ENCODE data around the gene NTMT1.

Gene NTMT1

DNA sequence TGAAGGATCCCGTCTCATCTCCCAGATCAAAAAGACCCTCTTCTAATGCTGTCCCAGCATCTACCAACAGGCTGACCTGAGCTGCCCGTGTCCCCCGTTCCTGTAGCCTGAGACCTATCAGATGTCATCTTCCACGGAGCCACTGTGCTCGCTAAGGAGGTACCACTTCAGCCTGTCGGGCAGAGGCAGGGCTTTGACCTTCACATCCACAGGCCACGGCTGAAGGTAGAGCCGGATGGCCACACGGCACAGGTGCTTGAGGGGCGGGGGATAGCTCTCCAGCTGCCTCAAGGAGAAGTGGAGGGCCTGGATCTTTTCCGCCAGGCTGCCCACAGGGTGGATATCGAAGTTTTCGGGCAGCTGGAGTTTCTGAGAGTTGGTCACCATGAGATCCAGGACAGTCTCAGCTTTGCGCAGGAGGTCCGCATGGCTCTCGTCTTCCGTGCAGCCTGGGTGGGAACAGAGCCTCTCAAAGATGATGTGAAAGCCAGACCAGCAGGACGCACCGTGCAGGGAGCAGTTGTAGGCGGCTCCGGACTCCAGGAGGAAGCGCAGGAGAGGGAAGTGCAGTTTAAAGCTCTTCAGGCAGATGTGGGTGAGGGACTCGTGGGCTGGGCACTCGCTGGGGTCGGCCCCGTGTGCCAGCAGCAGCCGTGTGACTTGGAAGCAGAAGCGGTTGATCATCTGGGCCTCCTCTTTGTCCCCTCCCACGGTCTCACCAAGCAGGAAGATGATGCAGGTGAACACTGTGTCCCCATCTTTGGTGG, 11.9 kb downstream of the NTMT1 start:
- no peak for DNase-seq

DNA sequence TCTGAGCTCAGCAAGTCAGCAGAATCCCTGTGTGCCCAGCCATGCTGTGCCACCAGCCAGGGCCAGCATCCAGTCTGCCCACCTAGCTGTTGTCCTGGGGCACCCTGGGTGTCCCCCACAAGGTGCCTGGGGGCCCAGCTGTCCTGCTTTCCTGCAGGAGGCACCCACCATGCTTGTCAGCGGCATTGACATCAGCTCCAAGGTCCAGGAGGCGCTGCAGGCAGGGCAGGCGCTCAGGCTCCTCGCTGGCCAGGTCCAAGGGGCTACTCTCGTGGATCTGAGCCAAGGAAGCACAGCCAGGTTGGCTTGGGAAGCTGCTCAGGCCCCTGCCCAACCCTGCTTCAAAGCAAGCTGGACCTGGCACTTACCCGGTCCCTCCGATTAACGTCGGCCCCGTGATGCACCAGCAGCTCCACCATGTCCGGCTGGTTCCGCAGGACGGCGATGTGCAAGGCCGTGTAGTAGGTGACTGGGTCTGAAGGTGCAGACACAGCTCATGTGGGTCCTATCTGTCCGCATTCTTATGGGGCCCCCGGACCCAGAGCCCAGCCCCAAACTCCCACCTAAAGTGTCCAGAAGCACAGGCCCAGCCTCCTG, 13.2 kb downstream of the NTMT1 start:
- DNase-seq: no peak

DNA sequence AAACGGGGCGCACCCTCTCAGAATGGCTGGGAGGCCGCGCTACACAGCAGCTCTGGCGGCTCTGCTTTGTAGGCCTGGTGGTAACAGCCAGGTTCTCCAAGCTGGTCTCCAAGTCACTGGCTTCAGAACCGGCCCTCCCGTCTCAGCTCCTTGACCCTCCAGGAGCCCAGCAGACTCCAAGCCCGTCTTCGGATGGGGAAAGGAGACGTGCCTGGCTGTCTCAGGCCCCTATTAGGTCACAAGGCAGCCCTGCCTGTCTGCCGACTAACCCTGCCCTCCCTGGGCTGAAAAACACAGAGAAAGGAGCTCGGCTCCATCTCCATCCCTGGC, 13.8 kb downstream of the NTMT1 start:
- no peak for DNase-seq

DNA sequence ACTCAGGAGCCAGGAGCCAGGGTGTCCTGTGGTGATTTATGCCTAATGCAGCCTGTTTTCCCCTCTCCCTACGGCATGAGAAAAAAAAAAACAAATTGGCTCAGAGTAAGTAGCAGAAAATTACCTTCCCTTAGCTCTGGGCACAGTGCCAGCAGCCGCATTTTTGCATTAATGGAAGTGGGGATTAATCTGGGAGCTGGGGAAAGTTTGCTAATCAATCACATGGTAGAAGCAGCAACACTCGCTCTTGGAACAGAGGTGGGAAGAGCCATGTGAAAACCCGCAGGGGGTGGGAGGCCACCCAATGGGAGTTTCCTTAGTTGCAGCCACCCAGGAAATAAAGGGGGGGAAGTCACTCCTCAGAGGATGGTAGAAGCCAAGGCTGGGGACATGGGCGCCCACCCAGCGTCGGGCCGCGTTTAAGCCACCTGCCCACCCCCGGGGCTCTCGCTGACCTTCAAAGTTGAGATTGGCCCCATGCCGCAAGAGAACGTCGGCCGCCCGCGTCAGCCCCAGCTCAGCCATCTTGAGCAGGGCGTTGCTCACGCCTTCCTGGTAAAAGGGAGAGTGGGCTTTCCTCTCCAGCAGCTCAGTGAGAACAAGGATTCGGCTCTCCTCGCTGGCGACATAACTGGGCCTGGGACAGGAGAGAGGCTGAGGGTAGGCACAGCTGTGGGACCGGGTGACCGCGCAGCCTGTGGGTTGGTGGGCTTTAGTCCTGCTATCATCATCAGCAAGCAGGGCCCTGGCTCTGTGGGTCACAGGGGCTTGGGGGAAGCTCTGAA, 14.3 kb downstream of the NTMT1 start:
- peak; percentile 36 to 63 for DNase-seq

DNA sequence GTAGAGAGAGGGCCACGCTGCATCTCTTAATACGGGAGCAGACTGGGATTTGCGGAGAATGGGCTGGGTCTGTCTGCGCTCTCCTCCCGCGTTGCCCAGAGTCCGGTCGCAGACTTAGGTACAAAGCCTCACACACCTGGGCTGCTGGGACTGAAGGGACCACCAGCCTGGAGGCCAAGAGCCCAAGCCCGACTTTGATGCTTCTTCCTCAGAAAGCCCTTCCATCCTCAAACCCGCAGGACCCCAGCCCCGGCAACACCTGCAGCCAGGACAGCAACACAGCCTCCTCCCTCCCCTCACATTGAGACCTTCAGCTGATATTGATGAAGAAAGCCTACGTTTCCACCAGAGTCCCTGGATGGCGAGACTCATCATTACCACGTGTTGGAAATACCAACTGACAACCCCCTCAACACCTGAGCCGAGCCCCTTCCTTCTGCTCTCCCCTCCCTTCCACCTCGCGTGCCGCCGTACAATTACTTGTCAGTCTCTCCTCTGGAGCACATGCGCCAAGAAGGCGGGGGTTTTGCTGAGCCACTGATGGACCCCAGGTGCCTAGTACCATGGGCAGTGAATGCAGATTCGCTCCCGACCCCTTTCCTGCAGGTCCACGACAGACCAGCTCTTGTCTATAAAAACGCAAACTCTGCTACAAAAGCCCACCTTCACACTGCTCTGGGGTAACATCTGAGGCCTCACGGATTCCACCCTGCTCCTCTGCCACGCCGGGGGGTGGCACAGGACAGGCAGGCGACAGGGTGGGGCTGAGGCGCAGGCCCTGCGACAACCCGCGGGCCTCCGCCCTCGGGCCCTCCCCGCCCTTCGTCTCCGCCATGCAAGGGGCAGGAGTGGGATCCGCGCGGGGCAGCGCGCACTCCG, 15.1 kb downstream of the NTMT1 start:
- DNase-seq: no peak

- peak; percentile 57 to 93 for DNase-seq
Observed at GRCh38 chr9:129641750-129642585, 16.0 kb downstream of the NTMT1 start, which contains the start of gene ASB6. ASB6 (minus strand) TSS chr9:129642151; CDS start chr9:129641999, 152 bp downstream.

GRCh38 chr9:129643706-129644105, 17.7 kb downstream of the NTMT1 start:
- DNase-seq: no peak

GRCh38 chr9:129644365-129644764, 18.4 kb downstream of the NTMT1 start:
- no peak for DNase-seq

DNA sequence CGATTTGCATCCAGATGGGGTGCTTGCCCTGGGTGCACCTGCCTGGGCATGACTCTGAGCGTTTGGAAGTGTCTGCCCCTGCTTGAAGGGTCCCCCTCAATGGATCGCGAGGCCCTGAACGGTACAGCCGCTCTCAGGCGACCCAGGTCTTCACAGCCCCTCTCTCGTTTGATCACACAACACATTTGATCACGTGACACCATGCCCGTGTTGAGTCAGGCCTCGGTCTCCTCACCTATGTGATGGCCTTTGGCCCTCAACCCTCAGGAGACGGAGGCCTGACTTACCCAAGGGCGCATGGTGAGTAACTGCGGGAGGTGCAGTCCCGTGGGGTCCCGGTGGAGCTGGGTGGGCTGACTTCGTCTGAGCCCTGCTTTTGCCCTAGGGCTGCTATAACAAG, 18.9 kb downstream of the NTMT1 start:
- DNase-seq: no peak

DNA sequence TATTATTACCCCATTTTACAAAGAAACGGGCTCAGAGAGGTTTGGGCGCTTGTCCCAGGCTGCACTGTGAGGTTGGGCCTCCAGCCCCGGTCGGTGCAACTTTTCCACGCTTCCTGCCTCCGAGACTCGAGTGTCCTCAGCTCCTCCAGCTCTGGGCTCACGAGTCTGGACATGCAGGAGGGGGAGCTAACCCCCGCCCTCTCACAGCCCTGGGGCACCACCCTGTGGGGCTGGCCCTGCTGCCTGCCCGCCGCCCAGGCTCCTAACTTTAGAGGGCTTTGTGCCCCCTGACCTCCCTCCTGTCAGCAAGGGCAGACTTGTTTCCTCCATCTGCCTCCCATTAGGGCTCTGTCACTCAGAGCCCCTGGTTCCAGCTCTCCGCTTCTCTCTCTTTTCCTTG, 20.3 kb downstream of the NTMT1 start:
- DNase-seq: no peak

GRCh38 chr9:129646654-129647053, 20.7 kb downstream of the NTMT1 start:
- DNase-seq: no peak

DNA sequence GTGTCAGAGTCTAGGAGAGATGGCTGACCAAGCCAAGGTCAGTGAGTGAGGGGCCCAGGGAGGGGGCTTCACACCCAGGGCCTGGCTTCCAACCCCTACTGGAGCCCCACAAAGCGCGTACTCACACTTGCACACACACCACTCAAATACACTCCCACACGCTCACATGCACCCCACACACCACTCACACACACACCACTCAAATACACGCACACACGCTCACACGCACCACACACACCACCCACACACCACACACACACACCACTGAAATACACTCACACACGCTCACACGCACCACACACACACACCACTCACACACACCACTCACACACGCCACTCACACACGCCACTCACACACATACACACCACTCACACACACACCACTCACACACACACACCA, 21.7 kb downstream of the NTMT1 start:
- DNase-seq: no peak

DNA sequence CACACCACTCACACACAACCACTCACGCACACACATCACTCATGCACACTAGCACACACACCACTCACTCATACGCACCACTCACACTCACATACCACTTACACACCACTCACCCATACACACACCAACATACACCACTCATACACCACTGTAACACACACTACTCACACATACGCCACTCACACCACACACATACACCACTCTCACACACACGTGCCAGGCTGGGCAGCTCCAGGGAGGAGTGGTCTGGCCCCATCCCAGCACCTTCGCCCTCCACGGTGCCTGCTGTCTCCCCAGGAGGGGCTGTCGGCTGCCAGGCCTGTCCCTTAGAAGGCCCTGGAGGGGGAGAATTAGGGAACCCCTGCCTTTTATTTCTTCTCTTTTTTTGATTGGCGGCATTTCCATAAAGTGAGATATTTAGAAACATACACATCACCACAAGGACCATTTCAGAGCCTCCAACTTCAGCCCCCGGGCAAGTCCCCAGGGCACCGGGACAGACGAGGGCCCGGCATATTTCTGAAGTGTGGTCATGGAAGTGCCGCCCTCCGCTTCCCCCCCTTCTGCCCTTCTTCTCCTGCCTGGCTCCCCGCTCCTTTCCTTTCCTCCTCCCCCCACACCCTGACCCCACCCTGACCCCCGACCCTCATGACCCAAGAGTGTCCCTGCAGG, 22.3 kb downstream of the NTMT1 start:
- DNase-seq: no peak

DNA sequence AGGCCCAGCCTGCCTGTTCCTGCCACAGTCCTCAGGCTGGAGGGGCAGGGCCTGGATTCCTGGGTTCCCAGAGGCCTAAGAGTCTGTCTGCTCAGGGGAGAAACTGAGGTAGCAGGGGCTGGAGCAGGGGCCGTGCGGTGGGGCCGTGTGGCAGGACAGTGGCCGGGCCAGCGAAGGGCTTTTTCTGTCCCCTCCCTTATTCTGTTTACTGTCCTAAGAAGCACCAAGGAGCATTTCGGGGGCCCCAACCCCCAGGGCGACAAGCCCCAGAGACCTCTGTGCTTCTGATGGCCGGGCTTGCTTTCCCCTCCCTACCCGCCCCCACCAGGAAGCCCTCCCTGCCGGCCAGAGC, 22.8 kb downstream of the NTMT1 start:
- no peak for DNase-seq

- no peak for DNase-seq
Observed at GRCh38 chr9:129649726-129650679, 24.0 kb downstream of the NTMT1 start.

DNA sequence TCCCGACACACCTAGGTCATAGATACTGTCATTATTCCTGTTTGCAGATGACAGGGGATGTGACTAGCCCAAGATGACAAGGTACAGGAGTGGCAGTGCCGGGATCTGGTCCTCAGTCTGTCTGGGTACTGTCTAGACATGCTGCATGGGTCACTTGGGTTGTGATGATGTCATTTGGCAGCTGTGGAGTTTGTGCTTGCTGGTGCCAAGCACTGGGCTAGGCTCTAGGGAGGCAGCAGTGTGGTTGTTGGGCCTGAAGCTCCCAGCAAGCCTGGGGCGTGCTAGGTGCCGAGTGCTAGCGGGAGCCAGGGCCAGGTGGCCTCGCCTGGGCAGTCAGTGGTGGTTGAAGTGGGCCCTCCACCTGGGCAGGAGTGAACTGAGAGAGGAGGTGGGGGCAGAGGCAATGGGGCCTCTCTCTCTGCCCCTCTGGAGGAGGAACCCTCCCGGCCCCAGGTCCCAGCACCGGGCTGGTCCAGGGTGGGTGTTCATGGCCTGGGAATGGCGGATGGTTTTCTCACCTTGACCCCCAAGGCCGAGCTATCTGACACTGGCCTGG, 24.8 kb downstream of the NTMT1 start:
- DNase-seq: no peak

GRCh38 chr9:129653823-129654553, 28.0 kb downstream of the NTMT1 start:
- no peak for DNase-seq

DNA sequence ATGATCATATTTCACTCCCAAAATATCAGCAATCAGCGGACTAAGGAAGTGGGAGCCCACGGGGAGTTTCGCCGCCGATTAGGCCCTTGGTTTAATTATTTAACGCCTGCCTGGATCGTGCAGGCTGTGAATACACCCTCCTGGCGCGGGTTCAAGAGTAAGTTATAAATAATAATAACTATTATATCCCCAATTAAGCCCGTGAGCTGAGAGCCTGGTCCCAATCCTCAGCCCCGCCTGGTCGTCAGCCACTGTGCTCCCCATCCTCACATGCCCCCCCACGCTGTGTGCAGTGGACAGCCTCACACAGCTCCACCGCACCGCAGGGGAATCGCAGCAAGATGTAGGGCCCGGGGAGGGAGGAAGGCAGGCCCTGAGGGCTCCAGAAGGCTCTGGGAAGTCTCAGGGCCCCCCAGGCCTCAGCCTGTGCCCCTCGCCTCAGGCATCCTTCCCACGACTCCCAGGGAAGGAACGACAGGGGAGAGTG, 28.6 kb downstream of the NTMT1 start:
- DNase-seq: no peak

DNA sequence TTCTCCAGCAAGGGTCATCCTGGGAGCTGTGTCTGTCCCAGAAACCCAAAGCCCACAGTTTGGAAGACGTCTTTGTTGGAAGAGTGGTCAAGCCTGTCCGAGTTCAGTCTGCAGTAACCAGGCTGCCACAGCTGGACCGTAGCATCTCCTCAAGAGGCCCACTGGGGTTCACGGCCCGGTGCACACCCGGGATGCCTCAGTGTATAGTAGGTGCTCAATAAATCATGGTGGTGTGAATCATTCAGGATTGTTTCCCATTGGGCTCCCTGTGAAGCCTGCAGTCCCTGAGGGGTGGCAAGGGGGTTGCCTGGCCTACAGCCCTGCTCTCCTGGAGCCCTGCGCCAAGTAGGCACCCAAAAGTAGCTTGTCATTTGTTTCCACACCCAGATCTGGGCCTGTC, 29.2 kb downstream of the NTMT1 start:
- no peak for DNase-seq
